Neural cell (in vitro differentiated cells): ENCODE measurements around the gene OR1D2. TPM values are rescaled to one million over a fixed set of nuclear protein-coding genes. Genes with fewer than 3 reads are reported as not detected.

Experiments
- H2AFZ ChIP-seq: fragments of 200-600, 300-800 bp; sonication (generic), shearing (Covaris generic); 2 replicates; pipeline ENCODE4 v1.6.0; 2014; ENCODE audit warnings: low read depth, mild to moderate bottlenecking, antibody characterized with exemption, low read length, moderate library complexity
- H3F3A ChIP-seq: fragments of 200-600 bp; shearing (Covaris generic); 2 replicates; pipeline ENCODE4 v1.6.1; 2016; ENCODE audit warnings: mild to moderate bottlenecking, moderate library complexity, mixed read lengths, antibody characterized with exemption, low read length; ENCODE audit not compliant: insufficient read depth, poor library complexity, severe bottlenecking
- H3K27ac ChIP-seq: fragments of 200-600, 300-800 bp; sonication (generic), shearing (Covaris generic); 2 replicates; pipeline ENCODE4 v1.5.1; 2014; ENCODE audit warnings: mild to moderate bottlenecking, low read length, moderate library complexity
- H3K27me3 ChIP-seq: fragments of 300-800, 200-600 bp; sonication (generic), shearing (Covaris generic); 2 replicates; pipeline ENCODE4 v1.6.0; 2014; ENCODE audit warnings: mild to moderate bottlenecking, low read depth, low read length, moderate library complexity; ENCODE audit not compliant: insufficient read depth
- H3K36me3 ChIP-seq: fragments of 300-800, 200-600 bp; sonication (generic), shearing (Covaris generic); 2 replicates; pipeline ENCODE4 v1.5.1; 2014; ENCODE audit warnings: mild to moderate bottlenecking, antibody characterized with exemption, low read length, moderate library complexity; ENCODE audit not compliant: insufficient read depth
- H3K4me2 ChIP-seq: fragments of 300-800, 200-600 bp; sonication (generic), shearing (Covaris generic); 2 replicates; pipeline ENCODE4 v1.6.0; 2014; ENCODE audit warnings: mild to moderate bottlenecking, low read length
- H3K4me3 ChIP-seq: fragments of 300-800, 200-600 bp; sonication (generic), shearing (Covaris generic); 2 replicates; pipeline ENCODE4 v1.5.1; 2014; ENCODE audit warnings: mild to moderate bottlenecking, low read length, moderate library complexity
- H3K79me2 ChIP-seq: fragments of 200-600 bp; shearing (Covaris generic); replicated peaks from 2 replicates; pipeline ENCODE4 v1.6.0; 2014; ENCODE audit warnings: mild to moderate bottlenecking, low read length, moderate library complexity; ENCODE audit not compliant: insufficient read depth
- H3K9ac ChIP-seq: fragments of 300-800, 200-600 bp; sonication (generic), shearing (Covaris generic); 2 replicates; pipeline ENCODE4 v1.6.1; 2016; ENCODE audit warnings: mild to moderate bottlenecking, low read length, mixed read lengths
- H3K9me2 ChIP-seq: fragments of 200-600 bp; shearing (Covaris generic); 2 replicates; pipeline ENCODE4 v1.6.1; 2016; ENCODE audit warnings: mild to moderate bottlenecking, low read length, mixed read lengths; ENCODE audit not compliant: insufficient read depth
- H3K9me3 ChIP-seq: fragments of 200-600, 300-800 bp; sonication (generic), shearing (Covaris generic); 2 replicates; pipeline ENCODE4 v1.6.1; 2016; ENCODE audit warnings: mild to moderate bottlenecking, mixed run types, low read length, moderate library complexity, mixed read lengths
- H4K20me1 ChIP-seq: fragments of 200-600 bp; shearing (Covaris generic); 2 replicates; pipeline ENCODE4 v1.6.1; 2016; ENCODE audit warnings: mild to moderate bottlenecking, mixed run types; ENCODE audit not compliant: insufficient read depth
- EP300 ChIP-seq: fragments of 450-650 bp; conservative IDR thresholded peaks from 2 replicates; pipeline ENCODE4 v1.6.1; 2014; ENCODE audit warnings: antibody characterized with exemption, mild to moderate bottlenecking, moderate library complexity; ENCODE audit not compliant: poor library complexity, severe bottlenecking
- EZH2 ChIP-seq: fragments of 200-600, 300-800 bp; shearing (Covaris generic), sonication (generic); IDR thresholded peaks from 2 replicates; pipeline ENCODE4 v1.6.1; 2014; ENCODE audit warnings: antibody characterized with exemption, low read length, borderline replicate concordance, mild to moderate bottlenecking; ENCODE audit not compliant: insufficient read depth, poor library complexity, severe bottlenecking
- MXI1 ChIP-seq: fragments of 450-650 bp; conservative IDR thresholded peaks from 2 replicates; pipeline ENCODE4 v1.6.1; 2014; ENCODE audit warnings: antibody characterized with exemption, mild to moderate bottlenecking; ENCODE audit not compliant: poor library complexity, severe bottlenecking
- POLR2AphosphoS5 ChIP-seq: IDR thresholded peaks from 2 replicates; pipeline ENCODE4 v1.6.1; 2012
- RAD21 ChIP-seq: fragments of 450-650 bp; conservative IDR thresholded peaks from 2 replicates; pipeline ENCODE4 v1.6.1; 2014; ENCODE audit warnings: antibody characterized with exemption, mild to moderate bottlenecking, moderate library complexity
- SMC3 ChIP-seq: fragments of 450-650 bp; conservative IDR thresholded peaks from 2 replicates; pipeline ENCODE4 v1.6.1; 2014; ENCODE audit warnings: antibody characterized with exemption, mild to moderate bottlenecking, moderate library complexity; ENCODE audit not compliant: poor library complexity
- TAF1 ChIP-seq: IDR thresholded peaks from 2 replicates; pipeline ENCODE4 v1.6.1; 2012; ENCODE audit warnings: low read depth
- polyA plus RNA-seq: library from polyadenylated mRNA; depleted of rRNA; stranded (reverse); fragments of >200 nt; gene quantifications from 2 replicates; pipeline ENCODE4 v1.2.3, GENCODE V29; 2014
- TF ChIP-seq, protein P1 (sequence below): IDR thresholded peaks from 2 replicates; pipeline ENCODE4 v1.6.1; 2012; ENCODE audit warnings: borderline replicate concordance
- TF ChIP-seq, protein P2 (sequence below): fragments of 450-650 bp; IDR thresholded peaks from 2 replicates; pipeline ENCODE4 v1.5.1; 2014; ENCODE audit warnings: antibody characterized with exemption, mild to moderate bottlenecking, moderate library complexity; ENCODE audit not compliant: poor library complexity, severe bottlenecking

OR1D2 gene
- polyA plus RNA-seq, 1 donor from 2014 or later: not detected

DNA sequence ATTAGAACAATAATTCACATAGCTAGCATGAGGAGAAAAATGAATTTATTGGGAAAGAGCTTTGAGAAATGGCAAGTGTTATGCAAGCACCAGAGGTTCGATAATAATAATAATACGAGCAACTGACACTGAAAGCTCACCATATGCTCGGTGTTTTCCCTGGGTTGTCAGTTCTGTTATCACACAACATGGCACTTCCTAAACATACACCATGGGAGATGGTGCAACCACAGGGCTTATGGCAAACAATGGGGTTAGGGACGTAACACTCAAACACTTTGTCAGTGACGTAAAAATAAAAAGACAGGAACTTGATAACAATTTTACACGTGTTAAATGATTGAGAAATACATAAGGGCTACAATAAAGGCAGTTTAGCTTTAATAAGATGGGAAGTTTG lies 64.5 kb downstream of the OR1D2 start:
- H3K4me2 ChIP-seq: no peak overlapping the region
- H2AFZ ChIP-seq: no peak overlapping the region
- H3K9me2 ChIP-seq: no peaks in the 10 kb centered on the region
- no peak overlapping the region for H3K4me3 ChIP-seq
- no peak overlapping the region for H3K27ac ChIP-seq
- no peaks in the 10 kb centered on the region for H3K27me3 ChIP-seq
- H3K36me3 ChIP-seq: no peaks in the 10 kb centered on the region
- TF ChIP-seq, protein P1, sequence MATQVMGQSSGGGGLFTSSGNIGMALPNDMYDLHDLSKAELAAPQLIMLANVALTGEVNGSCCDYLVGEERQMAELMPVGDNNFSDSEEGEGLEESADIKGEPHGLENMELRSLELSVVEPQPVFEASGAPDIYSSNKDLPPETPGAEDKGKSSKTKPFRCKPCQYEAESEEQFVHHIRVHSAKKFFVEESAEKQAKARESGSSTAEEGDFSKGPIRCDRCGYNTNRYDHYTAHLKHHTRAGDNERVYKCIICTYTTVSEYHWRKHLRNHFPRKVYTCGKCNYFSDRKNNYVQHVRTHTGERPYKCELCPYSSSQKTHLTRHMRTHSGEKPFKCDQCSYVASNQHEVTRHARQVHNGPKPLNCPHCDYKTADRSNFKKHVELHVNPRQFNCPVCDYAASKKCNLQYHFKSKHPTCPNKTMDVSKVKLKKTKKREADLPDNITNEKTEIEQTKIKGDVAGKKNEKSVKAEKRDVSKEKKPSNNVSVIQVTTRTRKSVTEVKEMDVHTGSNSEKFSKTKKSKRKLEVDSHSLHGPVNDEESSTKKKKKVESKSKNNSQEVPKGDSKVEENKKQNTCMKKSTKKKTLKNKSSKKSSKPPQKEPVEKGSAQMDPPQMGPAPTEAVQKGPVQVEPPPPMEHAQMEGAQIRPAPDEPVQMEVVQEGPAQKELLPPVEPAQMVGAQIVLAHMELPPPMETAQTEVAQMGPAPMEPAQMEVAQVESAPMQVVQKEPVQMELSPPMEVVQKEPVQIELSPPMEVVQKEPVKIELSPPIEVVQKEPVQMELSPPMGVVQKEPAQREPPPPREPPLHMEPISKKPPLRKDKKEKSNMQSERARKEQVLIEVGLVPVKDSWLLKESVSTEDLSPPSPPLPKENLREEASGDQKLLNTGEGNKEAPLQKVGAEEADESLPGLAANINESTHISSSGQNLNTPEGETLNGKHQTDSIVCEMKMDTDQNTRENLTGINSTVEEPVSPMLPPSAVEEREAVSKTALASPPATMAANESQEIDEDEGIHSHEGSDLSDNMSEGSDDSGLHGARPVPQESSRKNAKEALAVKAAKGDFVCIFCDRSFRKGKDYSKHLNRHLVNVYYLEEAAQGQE: no peak
- TF ChIP-seq, protein P2, sequence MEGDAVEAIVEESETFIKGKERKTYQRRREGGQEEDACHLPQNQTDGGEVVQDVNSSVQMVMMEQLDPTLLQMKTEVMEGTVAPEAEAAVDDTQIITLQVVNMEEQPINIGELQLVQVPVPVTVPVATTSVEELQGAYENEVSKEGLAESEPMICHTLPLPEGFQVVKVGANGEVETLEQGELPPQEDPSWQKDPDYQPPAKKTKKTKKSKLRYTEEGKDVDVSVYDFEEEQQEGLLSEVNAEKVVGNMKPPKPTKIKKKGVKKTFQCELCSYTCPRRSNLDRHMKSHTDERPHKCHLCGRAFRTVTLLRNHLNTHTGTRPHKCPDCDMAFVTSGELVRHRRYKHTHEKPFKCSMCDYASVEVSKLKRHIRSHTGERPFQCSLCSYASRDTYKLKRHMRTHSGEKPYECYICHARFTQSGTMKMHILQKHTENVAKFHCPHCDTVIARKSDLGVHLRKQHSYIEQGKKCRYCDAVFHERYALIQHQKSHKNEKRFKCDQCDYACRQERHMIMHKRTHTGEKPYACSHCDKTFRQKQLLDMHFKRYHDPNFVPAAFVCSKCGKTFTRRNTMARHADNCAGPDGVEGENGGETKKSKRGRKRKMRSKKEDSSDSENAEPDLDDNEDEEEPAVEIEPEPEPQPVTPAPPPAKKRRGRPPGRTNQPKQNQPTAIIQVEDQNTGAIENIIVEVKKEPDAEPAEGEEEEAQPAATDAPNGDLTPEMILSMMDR: no peak
- TF ChIP-seq MXI1: no peak
- no peak for TF ChIP-seq TAF1
- no peak for TF ChIP-seq EZH2
- TF ChIP-seq POLR2AphosphoS5: no peak
- no peak for TF ChIP-seq SMC3
- no peak for TF ChIP-seq RAD21
- TF ChIP-seq EP300: no peak
- H3K79me2 ChIP-seq: no peaks in the 10 kb centered on the region
- no peaks in the 10 kb centered on the region for H3K9me3 ChIP-seq
- no peaks in the 10 kb centered on the region for H4K20me1 ChIP-seq
- H3F3A ChIP-seq: no peaks in the 10 kb centered on the region
- H3K9ac ChIP-seq: no peak overlapping the region

DNA sequence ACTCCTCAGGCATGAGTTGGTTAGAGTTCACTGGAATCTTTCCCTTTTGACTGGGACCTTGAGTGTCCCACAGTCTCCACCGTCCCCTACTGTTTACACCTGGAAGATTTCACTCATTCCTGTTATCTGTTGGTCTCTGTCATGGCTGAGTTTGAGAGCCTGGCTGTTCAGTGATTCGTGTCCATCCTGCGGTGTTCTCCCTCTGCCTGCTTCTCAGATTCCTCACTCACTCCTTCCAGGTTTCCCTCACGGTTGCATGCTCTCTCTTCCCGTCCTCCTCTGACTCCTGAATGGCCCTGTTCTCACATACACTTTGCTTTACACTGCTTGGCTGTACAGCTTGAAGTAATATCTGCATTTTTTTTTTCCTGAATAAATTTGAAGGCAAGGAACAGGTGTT lies 65.3 kb downstream of the OR1D2 start:
- no peak overlapping the region for H3K9ac ChIP-seq
- no peak overlapping the region for H2AFZ ChIP-seq
- H3F3A ChIP-seq: no peaks in the 10 kb centered on the region
- no peaks in the 10 kb centered on the region for H3K36me3 ChIP-seq
- H3K27ac ChIP-seq: no peak overlapping the region
- no peak overlapping the region for H3K4me2 ChIP-seq
- H3K9me2 ChIP-seq: no peaks in the 10 kb centered on the region
- no peak overlapping the region for H3K4me3 ChIP-seq
- TF ChIP-seq, protein P1: no peak
- no peak for TF ChIP-seq RAD21
- no peaks in the 10 kb centered on the region for H3K27me3 ChIP-seq
- no peaks in the 10 kb centered on the region for H3K79me2 ChIP-seq
- H3K9me3 ChIP-seq: no peaks in the 10 kb centered on the region
- H4K20me1 ChIP-seq: no peaks in the 10 kb centered on the region

Other genes with a start within 250 kb of the OR1D2 start
- not detected in 2 replicates for gene OR1D5, start 40.8 kb downstream of the OR1D2 start, polyA plus RNA-seq
- gene OR1G1, start 23.1 kb upstream of the OR1D2 start, polyA plus RNA-seq: not detected in 2 replicates
- not detected in 2 replicates for gene OR1A2, start 93.1 kb upstream of the OR1D2 start, polyA plus RNA-seq
- gene OR1A1, start 103.2 kb upstream of the OR1D2 start, polyA plus RNA-seq: not detected in 2 replicates
- gene OR3A1, start 193.9 kb upstream of the OR1D2 start, polyA plus RNA-seq: not detected in 2 replicates